ENCODE measurements around the gene FAM120B. TPM values are rescaled to one million over a fixed set of nuclear protein-coding genes. Genes with fewer than 3 reads are reported as not detected.
"Not testable (repeated sequence)": the region's sequence is repeated elsewhere in the genome, so short reads cannot be mapped to it uniquely, and the experiment has no call there.

The FAM120B gene
- total RNA-seq, 6 experiments from 2014 or later: 33.3 to 36.6 (median 35.4) TPM

- no peaks in the 10 kb centered on the region for H3K9me3 Mint-ChIP-seq
- TF ChIP-seq CTCF (IDR thresholded peaks at IDR 0.05): no peak
- no peak overlapping the region for H3K4me3 Mint-ChIP-seq
- no peaks in the 10 kb centered on the region for H3K27me3 Mint-ChIP-seq (ENCODE audit: insufficient read depth)
- H3K36me3 Mint-ChIP-seq (ENCODE audit: low read depth): peaks cover 67% of the 10 kb centered on the region
- H3K27ac Mint-ChIP-seq: no peak overlapping the region
- peaks cover 14% of the 10 kb centered on the region for H3K4me1 Mint-ChIP-seq (ENCODE audit: low read depth)
- DNase-seq: no peak
Measured at GRCh38 chr6:170393807-170394399, 87.3 kb downstream of the FAM120B start.

- no peak for DNase-seq
- H3K36me3 Mint-ChIP-seq (ENCODE audit: low read depth): peaks cover 57% of the 10 kb centered on the region
Measured at GRCh38 chr6:170394980-170395379, 88.4 kb downstream of the FAM120B start.

GRCh38 chr6:170398743-170399369 lies 92.3 kb downstream of the FAM120B start:
- H3K4me3 Mint-ChIP-seq; H3K9me3 Mint-ChIP-seq; H3K27me3 Mint-ChIP-seq (ENCODE audit: insufficient read depth); DNase-seq; H3K27ac Mint-ChIP-seq: not testable (repeated sequence)
- Mint-ChIP-seq H3K36me3 (ENCODE audit: low read depth) (peaks cover 31% of the 10 kb centered on the region), H3K4me1 (ENCODE audit: low read depth) (peaks cover 15% of the 10 kb centered on the region)

More at GRCh38 chr6:170394980-170395379, 88.4 kb downstream of the FAM120B start:
- Mint-ChIP-seq H3K4me3 (no peak overlapping the region), H3K27ac (no peak overlapping the region), H3K27me3 (ENCODE audit: insufficient read depth) (no peaks in the 10 kb centered on the region), H3K9me3 (no peaks in the 10 kb centered on the region), H3K4me1 (ENCODE audit: low read depth) (peaks cover 4% of the 10 kb centered on the region)
- TF ChIP-seq CTCF (IDR thresholded peaks at IDR 0.05): no peak

GRCh38 chr6:170399955-170400558 lies 93.5 kb downstream of the FAM120B start:
- DNase-seq; H3K27me3 Mint-ChIP-seq (ENCODE audit: insufficient read depth); H3K9me3 Mint-ChIP-seq; H3K4me3 Mint-ChIP-seq; H3K27ac Mint-ChIP-seq: not testable (repeated sequence)
- H3K4me1 Mint-ChIP-seq (ENCODE audit: low read depth): peaks cover 27% of the 10 kb centered on the region
- peaks cover 29% of the 10 kb centered on the region for H3K36me3 Mint-ChIP-seq (ENCODE audit: low read depth)

- DNase-seq: no peak
- Mint-ChIP-seq H3K4me3 (no peak overlapping the region), H3K4me1 (ENCODE audit: low read depth) (peaks cover 50% of the 10 kb centered on the region), H3K9me3 (no peaks in the 10 kb centered on the region), H3K27ac (peak overlapping the region; percentile 13; the same call in 1 of the 2 replicates), H3K36me3 (ENCODE audit: low read depth) (peaks cover 27% of the 10 kb centered on the region), H3K27me3 (ENCODE audit: insufficient read depth) (no peaks in the 10 kb centered on the region)
- TF ChIP-seq CTCF (IDR thresholded peaks at IDR 0.05): no peak
Measured at GRCh38 chr6:170402318-170403040, 95.9 kb downstream of the FAM120B start.

GRCh38 chr6:170403451-170403850 lies 96.9 kb downstream of the FAM120B start:
- Mint-ChIP-seq H3K9me3 (no peaks in the 10 kb centered on the region), H3K36me3 (ENCODE audit: low read depth) (peaks cover 35% of the 10 kb centered on the region), H3K27me3 (ENCODE audit: insufficient read depth) (no peaks in the 10 kb centered on the region; the same call in 1 of the 2 replicates), H3K4me1 (ENCODE audit: low read depth) (peaks cover 58% of the 10 kb centered on the region), H3K4me3 (no peak overlapping the region), H3K27ac (no peak overlapping the region)
- DNase-seq: no peak
- TF ChIP-seq CTCF (IDR thresholded peaks at IDR 0.05): no peak
